Activated T-cell treated with anti-CD3 and anti-CD28 coated beads for 24 hours (primary cell): Measurements from ENCODE around the gene FNBP1.
"Not testable (repeated sequence)": the region's sequence is repeated elsewhere in the genome, so short reads cannot be mapped to it uniquely, and the experiment has no call there.

Source experiments
- DNase-seq: peaks from one replicate; pipeline ENCODE4 v3.0.0-alpha.2; 2020; ENCODE audit warnings: low read depth

The FNBP1 gene

DNA sequence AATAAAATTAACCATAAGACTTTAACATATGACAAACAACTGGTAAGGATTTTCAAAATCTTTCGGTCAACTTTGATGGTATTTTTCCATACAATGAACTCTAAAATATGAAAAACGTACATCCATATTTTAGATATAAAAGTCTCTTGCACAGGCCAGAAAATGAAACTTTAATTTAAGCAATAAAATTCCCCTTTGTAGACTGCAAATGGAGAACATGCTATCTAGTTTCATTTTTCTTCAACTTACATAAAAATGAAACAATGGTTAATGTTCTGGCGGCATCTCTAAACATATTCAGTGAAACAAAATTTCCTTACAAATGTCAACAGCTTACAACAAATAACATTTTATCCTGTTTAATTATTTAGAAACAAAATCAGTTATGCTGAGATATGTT, 123.7 kb downstream of the FNBP1 start:
- DNase-seq: no peak

DNA sequence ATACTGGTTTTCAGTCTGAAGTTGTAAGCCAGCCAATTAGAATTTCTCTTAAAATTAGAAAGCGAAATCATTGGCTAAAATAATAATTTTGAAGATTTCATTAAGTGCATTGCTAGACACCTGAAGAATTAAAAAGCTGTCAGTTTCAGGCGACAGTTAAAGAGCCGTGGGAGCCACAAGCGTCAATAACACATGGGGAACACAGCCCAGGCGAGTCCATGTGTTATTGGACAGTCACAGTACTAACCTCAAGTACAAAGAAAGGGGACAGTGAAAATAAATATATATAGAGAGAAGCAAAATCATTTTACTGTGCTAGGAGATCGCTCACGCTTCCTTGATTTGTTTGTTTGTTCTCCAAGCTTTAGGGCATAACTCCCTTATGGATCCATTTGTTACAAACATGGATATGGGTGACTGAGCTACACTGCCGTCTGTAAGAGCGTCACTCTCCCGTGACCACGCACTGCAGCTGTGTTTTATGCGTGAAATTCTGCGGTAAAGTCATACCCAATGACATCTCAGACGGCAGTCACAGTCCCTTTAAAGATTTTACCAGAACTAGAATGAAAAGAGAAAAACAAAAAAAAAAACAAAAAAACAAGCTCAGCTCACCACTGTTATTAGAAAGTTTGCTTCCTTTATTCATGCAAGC, 124.6 kb downstream of the FNBP1 start:
- DNase-seq: no peak

DNA sequence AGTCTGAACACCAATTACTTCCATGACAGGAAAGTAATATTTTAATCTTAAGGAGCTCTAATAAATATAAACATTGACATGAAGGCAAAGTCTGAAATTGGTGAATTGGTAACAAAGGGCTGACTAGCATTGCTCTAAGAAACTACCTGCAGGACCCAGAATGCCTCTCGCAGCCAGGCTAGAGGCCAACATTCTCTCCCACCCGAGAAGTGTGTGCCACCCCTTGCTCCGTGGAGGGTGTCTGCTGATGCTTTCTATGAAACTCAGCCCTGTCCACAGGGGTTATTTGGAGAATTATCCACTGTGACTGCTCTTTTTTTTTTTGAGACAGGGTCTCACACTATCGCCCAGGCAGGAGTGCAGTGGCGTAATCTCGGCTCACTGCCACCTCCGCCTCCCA, 126.3 kb downstream of the FNBP1 start:
- no peak for DNase-seq

DNA sequence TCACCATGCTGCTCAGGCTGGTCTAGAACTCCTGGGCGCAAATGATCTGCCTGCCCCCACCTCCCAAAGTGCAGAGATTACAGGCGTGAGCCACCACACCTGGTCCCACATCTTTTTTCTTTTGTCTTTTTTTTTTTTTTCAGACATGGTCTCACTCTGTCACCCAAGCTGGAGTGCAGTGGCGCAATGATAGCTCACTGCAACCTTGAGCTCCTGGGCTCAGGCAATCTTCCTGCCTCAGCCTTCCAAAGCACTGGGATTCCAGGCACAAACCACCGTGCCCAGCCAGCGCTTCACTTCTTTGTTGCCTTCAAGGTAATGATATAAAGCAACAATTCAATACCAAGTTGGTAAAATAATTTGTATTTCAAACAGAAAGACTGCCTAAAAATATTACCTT, 128.9 kb downstream of the FNBP1 start:
- DNase-seq: no peak

DNA sequence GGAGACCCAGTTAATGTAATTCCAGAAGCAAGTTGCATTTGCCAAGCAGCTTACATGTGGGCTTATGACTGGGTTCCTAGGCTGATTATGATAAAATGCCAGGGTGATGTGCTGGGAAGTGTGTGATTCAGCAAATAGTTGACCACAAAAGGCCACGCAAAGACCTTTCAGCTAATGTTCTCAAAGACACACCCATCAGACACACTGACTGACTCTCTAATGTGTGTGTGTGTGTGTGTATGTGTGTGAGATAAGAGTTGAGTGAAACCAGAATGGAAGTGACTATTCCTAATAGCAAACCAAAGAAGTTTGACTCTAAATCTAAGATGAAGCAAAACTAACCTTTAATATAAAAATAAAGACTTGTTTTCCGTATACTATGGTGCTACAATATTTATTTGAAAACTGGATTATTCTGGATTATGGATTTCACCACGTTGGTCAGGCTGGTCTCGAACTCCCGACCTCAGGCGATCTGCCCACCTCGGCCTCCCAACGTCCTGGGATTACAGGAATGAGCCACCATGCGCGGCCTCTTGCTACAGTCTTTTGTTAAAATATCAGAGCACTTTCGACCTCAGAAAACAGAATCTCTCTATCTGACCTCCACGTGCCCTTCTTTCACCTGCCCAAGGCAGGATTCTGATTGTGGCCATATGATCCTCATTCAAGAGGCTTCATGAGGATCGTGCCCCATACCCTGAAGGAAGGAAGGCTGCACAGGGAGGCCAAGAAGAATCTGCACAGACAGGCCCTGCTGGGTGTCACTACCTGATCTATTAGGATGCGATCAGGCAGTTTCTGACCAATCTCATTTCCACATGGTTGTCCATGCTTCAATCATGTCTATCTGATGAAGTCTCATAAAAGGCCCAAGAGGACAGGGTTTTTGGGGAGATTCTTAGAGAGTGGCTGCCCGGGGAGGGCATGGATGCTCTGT, 132.1 kb downstream of the FNBP1 start:
- DNase-seq: no peak

DNA sequence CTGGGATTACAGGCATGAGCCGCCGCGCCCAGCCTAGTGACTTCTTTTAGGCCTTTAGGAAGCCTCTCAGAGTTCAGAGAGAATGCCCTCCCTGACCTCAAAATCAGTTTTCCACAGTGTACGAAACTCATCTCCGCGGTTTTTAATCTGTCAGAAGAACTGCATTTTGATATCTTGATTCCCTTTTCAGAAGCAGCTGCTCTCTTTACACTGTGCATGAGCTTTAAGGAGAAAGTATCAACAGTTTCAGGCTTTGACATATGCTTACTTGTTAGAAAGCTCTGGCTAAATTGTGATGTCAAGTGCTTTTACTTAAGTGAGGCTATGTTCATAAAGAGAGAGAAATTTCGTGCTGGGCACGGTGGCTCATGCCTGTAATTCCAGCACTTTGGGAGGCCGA, 133.1 kb downstream of the FNBP1 start:
- DNase-seq: no peak

DNA sequence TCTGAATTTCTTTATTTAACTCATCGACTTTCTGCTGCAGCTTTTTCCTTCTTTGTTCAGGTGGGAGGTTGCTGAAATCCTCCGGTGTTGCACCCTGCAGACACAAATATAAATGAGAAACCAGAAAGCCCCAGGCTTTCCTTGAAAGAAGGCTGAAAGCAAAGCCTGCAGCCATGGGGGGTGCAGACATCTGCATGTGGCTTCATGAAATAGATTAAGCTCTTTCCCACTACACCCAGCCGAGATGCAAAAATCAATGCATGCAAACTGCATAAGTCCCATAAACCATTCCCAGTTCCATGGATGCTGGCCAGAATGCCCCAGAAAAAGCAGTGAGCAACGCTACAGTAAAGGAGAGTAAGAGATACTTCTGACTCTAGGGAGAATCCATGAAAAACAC, 134.1 kb downstream of the FNBP1 start:
- no peak for DNase-seq

DNA sequence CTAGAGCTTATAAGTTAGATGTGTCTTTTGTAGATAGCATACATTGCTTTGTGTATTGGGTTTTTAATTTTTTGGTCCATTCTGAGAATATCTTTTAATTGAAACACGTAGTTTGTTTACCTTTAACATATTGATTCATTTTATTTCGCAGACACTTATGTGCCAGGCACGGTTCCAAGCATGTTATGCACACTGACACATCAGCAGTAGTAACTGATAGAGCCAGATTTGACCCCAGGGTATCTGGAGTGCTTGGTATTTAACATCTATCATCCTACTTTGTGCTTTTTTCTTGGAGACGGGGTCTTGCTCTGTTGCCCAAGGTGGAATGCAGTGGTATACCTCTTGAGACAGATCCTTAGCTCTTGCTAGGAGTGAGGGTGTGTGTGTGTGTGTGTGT, 135.8 kb downstream of the FNBP1 start:
- no peak for DNase-seq

DNA sequence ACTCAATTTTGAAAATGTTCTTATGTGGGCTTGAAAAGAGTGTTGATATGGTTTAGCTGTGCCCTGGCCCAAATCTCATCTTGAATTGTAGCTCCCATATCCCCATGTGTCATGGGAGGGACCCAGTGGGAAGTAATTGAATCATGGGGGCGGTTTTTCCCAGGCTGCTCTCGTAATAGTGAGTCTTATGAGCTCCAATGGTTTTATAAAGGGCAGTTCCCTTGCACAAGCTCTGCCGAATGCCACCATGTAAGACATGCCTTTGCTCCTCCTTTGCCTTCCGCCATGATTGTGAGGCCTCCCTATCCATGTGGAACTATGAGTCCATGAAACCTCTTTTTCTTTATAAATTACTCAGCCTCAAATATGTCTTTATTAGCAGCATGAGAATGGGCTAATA, 136.7 kb downstream of the FNBP1 start:
- no peak for DNase-seq

DNA sequence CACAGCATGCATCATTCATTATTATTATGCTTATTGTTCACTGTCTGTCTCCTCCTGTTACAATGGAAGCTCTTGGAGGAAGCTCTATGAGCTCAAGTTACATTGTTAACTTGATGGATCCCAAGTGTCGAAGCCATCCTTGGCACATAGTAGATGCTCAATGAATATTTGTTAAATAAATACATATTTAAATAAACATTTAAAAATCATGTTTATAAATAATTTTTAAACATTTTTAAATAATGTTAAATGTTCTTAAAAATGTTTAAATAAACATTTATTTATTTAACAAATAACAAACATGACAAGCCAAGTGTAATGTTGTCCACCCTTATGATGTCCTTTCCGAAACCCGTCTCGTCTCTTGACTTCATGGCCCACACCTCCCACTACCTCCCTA, 138.3 kb downstream of the FNBP1 start:
- no peak for DNase-seq

DNA sequence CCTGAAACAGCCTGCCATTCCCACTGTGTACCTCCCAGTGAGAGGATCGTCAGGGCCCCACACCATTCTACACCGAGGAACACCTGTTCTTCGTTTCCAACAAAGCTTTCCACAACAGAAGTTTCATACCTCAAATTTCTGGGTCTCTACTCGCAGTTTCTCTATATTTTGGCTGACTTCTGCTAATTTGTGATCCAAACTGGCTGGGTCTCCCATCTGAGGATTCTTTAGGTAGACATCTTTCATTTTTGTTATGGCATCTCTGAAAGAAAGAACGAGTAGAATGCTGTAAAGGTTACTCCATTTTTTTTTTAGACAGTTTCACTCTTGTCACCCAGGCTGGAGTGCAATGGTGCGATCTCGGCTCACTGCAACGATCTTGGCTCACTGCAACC, 140.3 kb downstream of the FNBP1 start:
- DNase-seq: no peak

DNA sequence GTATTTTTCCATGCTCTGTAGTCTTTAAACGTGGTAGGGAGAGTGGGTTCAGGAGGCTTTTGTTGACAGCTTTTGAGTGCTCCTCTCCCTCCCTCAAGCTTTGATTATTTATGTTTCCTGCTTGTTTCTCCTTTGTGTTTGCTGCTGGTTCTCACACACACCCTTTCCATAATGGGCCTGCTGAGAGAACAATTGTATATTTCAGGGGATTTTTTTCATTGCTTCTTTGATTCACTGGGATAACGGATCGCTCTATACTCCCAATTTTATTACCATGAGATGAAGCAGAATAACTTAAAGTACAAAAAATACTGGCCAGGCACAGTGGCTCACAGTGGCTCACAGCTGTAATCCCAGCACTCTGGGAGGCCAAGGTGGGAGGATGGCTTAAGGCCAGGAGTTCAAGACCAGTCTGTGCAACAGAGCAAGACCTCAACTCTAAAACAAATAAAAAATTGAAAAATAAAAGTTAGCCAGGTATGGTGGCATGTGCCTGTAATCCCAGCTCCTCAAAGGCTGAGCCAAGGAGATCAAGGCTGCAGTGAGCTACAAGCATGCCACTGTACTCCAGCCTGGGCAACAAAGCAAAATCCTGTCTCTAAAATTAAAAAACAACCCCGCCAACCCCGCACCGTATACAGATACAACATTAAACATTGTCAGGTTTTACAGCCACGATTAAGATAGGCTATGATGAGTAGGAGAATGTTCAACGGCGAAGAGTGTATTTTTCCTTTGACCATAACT, 140.8 kb downstream of the FNBP1 start:
- DNase-seq: no peak

DNA sequence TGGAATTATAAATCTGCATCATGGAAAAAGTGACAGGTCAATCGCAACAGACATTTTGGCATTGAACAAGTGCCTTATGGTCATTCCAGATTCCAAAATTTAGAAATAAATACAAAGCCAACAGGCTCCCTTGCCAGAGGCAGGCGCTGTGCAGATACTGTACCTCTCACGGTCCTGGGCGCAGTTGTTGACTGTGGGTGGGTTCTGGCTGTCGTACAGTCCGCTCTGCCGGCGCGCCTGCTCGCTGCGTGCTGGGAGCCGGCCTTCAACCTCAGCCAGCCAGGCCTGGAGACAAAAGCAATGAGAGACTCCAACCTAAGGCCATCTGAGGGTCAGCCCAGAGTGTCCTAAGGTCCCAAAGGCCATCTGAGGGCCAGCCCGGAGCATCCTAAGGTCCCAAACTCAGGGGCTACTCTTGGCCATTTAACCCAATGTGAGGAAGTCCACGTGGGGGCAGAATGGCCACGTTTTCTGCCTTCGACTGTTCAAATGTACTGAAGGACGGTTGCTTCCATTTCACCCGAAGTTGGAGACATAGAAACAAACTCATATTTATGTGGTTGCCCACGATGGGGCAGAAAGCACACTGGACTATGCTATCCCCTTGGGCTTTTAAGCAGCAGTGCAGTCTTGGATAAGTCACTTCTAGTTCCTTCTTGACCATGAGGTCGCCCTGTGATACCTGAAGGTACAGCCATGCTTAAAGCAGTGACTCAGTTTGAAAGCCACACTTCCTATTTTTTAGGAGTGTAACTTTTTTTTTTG, 142.5 kb downstream of the FNBP1 start:
- DNase-seq: no peak

DNA sequence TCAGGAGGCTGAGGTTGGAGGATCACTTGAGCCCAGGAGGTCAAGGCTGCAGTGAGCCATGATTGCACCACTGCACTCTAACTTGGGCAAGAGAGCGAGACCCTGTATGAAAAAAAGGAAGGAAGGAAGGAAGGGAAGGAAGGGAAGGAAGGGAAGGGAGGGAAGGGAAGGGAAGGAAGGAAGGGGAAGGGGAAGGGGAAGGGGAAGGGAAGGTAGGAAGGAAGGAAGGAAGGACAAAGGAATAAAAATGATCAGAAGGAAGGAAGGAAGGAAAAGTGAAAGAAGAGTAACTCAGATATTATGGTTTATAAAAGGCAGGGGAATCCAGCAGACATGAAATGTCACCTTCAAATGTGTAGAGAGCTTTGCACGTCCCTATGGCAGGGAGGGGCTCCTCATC, 143.4 kb downstream of the FNBP1 start:
- no peak for DNase-seq

DNA sequence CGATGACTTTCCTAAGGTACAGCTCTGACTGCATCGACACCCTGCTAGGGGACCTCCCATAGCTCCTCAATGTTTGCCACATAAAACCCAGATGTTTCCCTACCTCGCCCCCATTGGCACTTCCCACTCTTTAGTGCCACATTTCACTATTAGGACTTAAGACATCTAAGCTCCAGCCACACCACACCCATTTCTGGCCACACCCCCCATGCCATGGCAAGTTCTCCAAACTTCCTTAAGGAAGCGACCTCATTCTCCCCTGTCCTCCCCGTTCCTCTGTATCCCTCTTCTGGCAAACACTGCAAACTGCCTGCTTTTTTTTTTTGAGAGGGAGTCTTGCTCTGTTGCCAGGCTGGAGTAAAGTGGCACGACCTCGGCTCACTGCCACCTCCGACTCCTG, 144.8 kb downstream of the FNBP1 start:
- no peak for DNase-seq

DNA sequence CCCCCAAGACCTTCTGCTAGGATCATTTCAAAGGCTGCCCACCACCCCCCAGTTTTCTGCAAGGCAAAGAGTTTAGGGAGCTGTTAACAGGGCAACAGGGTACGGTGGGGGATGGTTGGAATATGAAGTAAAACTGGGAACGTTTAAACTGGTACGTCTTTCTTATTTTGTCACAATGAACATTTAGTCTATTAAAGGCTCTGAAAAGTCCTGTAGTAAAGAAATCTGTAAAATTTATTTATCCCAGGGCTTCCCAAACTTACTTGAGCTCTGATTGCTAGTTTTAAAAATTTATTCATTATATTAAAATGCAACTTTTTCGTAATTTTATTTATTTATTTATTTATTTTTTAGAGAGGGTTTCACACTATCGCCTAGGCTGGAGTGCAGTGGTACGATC, 145.7 kb downstream of the FNBP1 start:
- no peak for DNase-seq

DNA sequence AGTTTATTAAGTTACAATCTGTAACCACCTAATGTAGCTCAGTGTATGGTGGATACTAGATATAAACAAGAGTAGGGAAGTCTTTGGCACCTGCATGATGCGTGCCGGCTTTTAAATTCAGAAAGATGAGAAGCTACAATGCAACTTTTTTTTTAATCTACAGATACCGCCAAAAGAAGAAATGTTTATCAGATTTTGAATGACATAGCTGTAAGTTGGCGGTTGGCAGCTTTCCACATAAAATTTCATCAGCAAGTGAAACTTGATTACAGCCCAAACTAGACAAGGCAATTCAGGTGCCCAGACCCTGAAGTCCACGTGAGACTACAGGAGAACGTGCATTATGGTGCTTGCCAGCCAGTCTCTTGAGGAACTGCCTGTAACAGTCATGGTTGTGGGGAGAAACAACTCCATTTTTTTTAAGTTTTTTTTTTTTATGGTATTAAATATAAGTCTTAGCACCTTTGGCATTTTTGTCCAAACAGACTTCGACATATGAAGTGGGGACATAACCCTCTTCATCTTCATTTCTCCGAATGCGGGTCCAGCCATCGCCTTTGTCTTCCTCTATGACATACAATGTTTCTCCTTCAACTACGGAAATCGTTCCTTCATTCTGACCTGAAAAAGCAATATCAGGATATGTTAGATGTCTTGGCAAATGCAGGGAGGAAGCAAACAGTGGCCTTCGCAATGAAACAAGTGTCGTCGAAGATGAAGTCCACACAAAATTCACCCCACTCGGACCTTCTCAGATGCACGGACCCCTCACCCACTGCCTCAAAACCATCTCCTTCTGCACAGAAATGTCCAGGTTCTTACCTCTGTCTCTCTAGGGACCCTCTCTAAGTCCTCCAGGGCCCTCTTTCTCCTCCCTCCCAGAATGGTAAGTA, 147.4 kb downstream of the FNBP1 start:
- peak; percentile 21 for DNase-seq

DNA sequence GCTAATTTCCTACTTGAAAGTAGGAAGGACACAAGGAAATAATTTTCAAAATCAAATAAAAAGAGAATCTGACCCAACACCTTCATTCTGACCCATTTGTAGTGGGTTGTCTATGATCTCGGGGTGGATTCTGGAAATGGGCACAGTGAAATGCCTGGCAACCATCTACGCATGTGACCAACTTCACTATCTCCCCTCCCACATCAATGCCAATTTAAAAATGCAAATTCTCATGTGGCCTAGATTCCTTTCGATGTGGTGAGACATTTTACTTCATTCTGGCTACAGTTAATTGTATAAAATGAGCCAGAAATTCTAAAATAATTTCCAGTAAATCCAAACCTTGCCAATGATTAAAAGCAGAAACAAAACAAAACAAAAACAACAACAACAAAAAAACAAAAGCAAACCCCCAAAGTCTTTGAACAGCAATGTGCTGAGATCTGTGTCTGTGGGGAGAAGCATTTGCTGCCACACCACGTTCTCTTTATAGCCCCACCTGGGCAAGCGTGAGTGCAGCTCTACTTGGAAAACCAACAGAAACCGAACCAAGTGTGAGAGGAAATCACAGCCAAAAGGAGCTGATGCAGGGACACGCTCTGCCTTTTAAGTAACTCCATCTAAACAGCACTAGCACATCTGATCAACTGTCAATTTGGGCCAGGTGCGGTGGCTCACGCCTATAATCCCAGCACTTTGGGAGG, 148.7 kb downstream of the FNBP1 start:
- no peak for DNase-seq

DNA sequence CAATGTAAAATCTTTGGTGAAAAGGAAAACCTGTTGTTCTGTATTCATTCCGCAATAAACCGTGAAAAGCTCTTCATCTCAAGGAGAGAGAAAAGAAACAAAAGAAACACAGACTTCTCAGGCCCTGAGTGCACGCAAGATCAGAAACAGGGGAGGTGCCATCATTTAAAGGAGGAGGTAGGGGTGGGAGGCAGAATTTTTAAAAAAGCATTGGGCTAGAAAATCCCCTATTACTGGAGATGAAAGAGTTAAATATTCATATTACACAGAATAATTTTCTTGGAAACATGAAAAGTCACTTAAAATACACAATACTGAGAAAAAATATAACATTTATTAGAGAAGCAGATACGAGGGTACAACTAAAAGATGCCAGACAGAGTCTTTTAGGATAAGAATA, 151.4 kb downstream of the FNBP1 start:
- no peak for DNase-seq

DNA sequence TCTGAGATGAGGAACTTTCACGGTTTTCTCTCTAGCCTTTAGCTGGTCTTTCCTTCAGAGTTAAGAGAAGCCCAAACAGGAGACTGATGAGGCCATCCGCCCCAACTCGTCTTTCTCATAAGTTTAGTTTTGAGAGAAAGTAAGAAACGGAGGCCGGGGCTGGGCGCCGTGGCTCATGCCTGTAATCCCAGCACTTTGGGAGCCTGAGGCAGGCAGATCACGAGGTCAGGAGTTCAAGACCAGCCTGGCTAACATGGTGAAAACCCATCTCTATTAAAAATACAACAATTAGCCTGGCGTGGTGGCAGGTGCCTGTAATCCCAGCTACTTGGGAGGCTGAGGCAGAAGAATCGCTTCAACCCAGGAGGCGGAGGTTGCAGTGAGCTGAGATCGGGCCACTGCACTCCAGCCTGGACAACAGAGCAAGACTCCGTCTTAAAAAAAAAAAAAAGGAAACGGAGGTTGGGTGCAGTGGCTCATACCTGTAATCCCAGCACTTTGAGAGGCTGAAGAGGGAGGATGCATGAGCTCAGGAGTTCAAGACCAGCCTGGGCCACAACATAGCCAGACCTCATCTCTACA, 152.2 kb downstream of the FNBP1 start:
- DNase-seq: not testable (repeated sequence)
